ENCODE data around the gene RAB30. TPM values are rescaled to one million over a fixed set of nuclear protein-coding genes. Genes with fewer than 3 reads are reported as not detected.
"Not testable (repeated sequence)": the region's sequence is repeated elsewhere in the genome, so short reads cannot be mapped to it uniquely, and the experiment has no call there.

Gene RAB30
- total RNA-seq, 1 experiment from 2014 or later, result 1.5 TPM

GRCh38 chr11:83014951-83015350, 56.7 kb downstream of the RAB30 start:
- CTCF ChIA-PET, result no interaction called here
- H3K9me3 Mint-ChIP-seq (ENCODE audit: low read depth, unreplicated experiment), result no peaks in the 10 kb centered on the region
- DNase-seq, result no peak
- peaks cover 14% of the 10 kb centered on the region for H3K27me3 Mint-ChIP-seq (ENCODE audit: unreplicated experiment)
- no peaks in the 10 kb centered on the region for H3K4me1 Mint-ChIP-seq (ENCODE audit: low read depth, unreplicated experiment)
- intact Hi-C loops (cut with micrococcal nuclease; ENCODE audit: unreplicated experiment), result no loop called here
- H3K36me3 Mint-ChIP-seq (ENCODE audit: insufficient read depth, unreplicated experiment), result no peaks in the 10 kb centered on the region
- no TSS peak for BruUV-seq (replicated peaks)
- no peak for TF ChIP-seq CTCF (IDR thresholded peaks at IDR 0.05; ENCODE audit: unreplicated experiment)
- H3K27ac Mint-ChIP-seq (ENCODE audit: unreplicated experiment), result no peak overlapping the region
- H3K4me3 Mint-ChIP-seq (ENCODE audit: low read depth, unreplicated experiment), result no peak overlapping the region

GRCh38 chr11:83012168-83013067, 59.3 kb downstream of the RAB30 start:
- no TSS peak for BruUV-seq (replicated peaks)
- no peak overlapping the region for H3K27ac Mint-ChIP-seq (ENCODE audit: unreplicated experiment)
- DNase-seq, result no peak
- CTCF ChIA-PET, result no interaction called here
- intact Hi-C loops (cut with micrococcal nuclease; ENCODE audit: unreplicated experiment), result no loop called here
- peaks cover 14% of the 10 kb centered on the region for H3K27me3 Mint-ChIP-seq (ENCODE audit: unreplicated experiment)
- no peak overlapping the region for H3K4me3 Mint-ChIP-seq (ENCODE audit: low read depth, unreplicated experiment)
- no peaks in the 10 kb centered on the region for H3K9me3 Mint-ChIP-seq (ENCODE audit: low read depth, unreplicated experiment)
- TF ChIP-seq CTCF (IDR thresholded peaks at IDR 0.05; ENCODE audit: unreplicated experiment), result no peak
- H3K36me3 Mint-ChIP-seq (ENCODE audit: insufficient read depth, unreplicated experiment), result no peaks in the 10 kb centered on the region
- no peaks in the 10 kb centered on the region for H3K4me1 Mint-ChIP-seq (ENCODE audit: low read depth, unreplicated experiment)

- no TSS peak for BruUV-seq (replicated peaks)
- intact Hi-C loops (cut with micrococcal nuclease; ENCODE audit: unreplicated experiment), result no loop called here
- H3K36me3 Mint-ChIP-seq (ENCODE audit: insufficient read depth, unreplicated experiment), result no peaks in the 10 kb centered on the region
- no peak overlapping the region for H3K27ac Mint-ChIP-seq (ENCODE audit: unreplicated experiment)
- peaks cover 14% of the 10 kb centered on the region for H3K27me3 Mint-ChIP-seq (ENCODE audit: unreplicated experiment)
- no peak for DNase-seq
- CTCF ChIA-PET, result no interaction called here
- H3K4me1 Mint-ChIP-seq (ENCODE audit: low read depth, unreplicated experiment), result no peaks in the 10 kb centered on the region
- H3K9me3 Mint-ChIP-seq (ENCODE audit: low read depth, unreplicated experiment), result no peaks in the 10 kb centered on the region
- no peak for TF ChIP-seq CTCF (IDR thresholded peaks at IDR 0.05; ENCODE audit: unreplicated experiment)
- H3K4me3 Mint-ChIP-seq (ENCODE audit: low read depth, unreplicated experiment), result no peak overlapping the region
These were observed 60.1 kb downstream of the RAB30 start for GRCh38 chr11:83011333-83012167.

GRCh38 chr11:83009999-83010398, 61.7 kb downstream of the RAB30 start:
- Mint-ChIP-seq H3K27ac (ENCODE audit: unreplicated experiment) (no peak overlapping the region), H3K4me3 (ENCODE audit: low read depth, unreplicated experiment) (no peak overlapping the region), H3K27me3 (ENCODE audit: unreplicated experiment) (peaks cover 12% of the 10 kb centered on the region), H3K36me3 (ENCODE audit: insufficient read depth, unreplicated experiment) (no peaks in the 10 kb centered on the region), H3K4me1 (ENCODE audit: low read depth, unreplicated experiment) (no peaks in the 10 kb centered on the region), H3K9me3 (ENCODE audit: low read depth, unreplicated experiment) (no peaks in the 10 kb centered on the region)
- CTCF ChIA-PET, result no interaction called here
- DNase-seq, result no peak
- no peak for TF ChIP-seq CTCF (IDR thresholded peaks at IDR 0.05; ENCODE audit: unreplicated experiment)
- no TSS peak for BruUV-seq (replicated peaks)
- intact Hi-C loops (cut with micrococcal nuclease; ENCODE audit: unreplicated experiment), result no loop called here

- H3K4me1 Mint-ChIP-seq (ENCODE audit: low read depth, unreplicated experiment); H3K36me3 Mint-ChIP-seq (ENCODE audit: insufficient read depth, unreplicated experiment); CTCF ChIA-PET; H3K27ac Mint-ChIP-seq (ENCODE audit: unreplicated experiment); H3K9me3 Mint-ChIP-seq (ENCODE audit: low read depth, unreplicated experiment); DNase-seq; BruUV-seq (replicated peaks); H3K4me3 Mint-ChIP-seq (ENCODE audit: low read depth, unreplicated experiment); intact Hi-C loops (cut with micrococcal nuclease; ENCODE audit: unreplicated experiment); H3K27me3 Mint-ChIP-seq (ENCODE audit: unreplicated experiment): not testable (repeated sequence)
These were observed 62.6 kb downstream of the RAB30 start for GRCh38 chr11:83009136-83009535.

All from Calu3 (cell line).